OCI-LY3 (cell line): ENCODE measurements around the gene IER5.
A peak's percentile ranks its signal among the peaks of the same experiment; 100 is the strongest.

Experiments used
- H2AFZ ChIP-seq: fragments of 200-600, 300-600 bp; shearing (Covaris generic); 2 replicates; pipeline ENCODE4 v1.6.0; 2014; ENCODE audit warnings: antibody characterized with exemption, low read depth, low read length
- H3K27ac ChIP-seq: fragments of 200-600, 300-600 bp; sonication (generic); 2 replicates; pipeline ENCODE4 v1.5.1; 2014; ENCODE audit warnings: mild to moderate bottlenecking, low read length, moderate library complexity, mixed read lengths
- H3K27me3 ChIP-seq: fragments of 200-600, 300-600 bp; sonication (generic); 2 replicates; pipeline ENCODE4 v1.6.1; 2014; ENCODE audit warnings: low read depth, low read length, mixed read lengths
- H3K36me3 ChIP-seq: fragments of 200-600, 300-600 bp; sonication (generic); replicated peaks from 2 replicates; pipeline ENCODE3; 2014; ENCODE audit warnings: low read depth, low read length, mixed read lengths
- H3K4me1 ChIP-seq: fragments of 300-600, 200-600 bp; sonication (generic); 2 replicates; pipeline ENCODE4 v1.6.1; 2014; ENCODE audit warnings: low read length, mixed read lengths
- H3K4me2 ChIP-seq: fragments of 200-600, 300-600 bp; sonication (generic); 2 replicates; pipeline ENCODE4 v1.6.1; 2014; ENCODE audit warnings: low read length, mixed read lengths
- H3K4me3 ChIP-seq: fragments of 300-600, 200-600 bp; sonication (generic); 2 replicates; pipeline ENCODE4 v1.5.1; 2014; ENCODE audit warnings: antibody characterized with exemption, mild to moderate bottlenecking, low read length, moderate library complexity
- H3K79me2 ChIP-seq: fragments of 300-600, 200-600 bp; shearing (Covaris generic); 2 replicates; pipeline ENCODE4 v1.6.1; 2014; ENCODE audit warnings: mild to moderate bottlenecking, low read length, mixed read lengths
- H3K9ac ChIP-seq: fragments of 300-600, 200-600 bp; shearing (Covaris generic); 2 replicates; pipeline ENCODE4 v1.6.0; 2014; ENCODE audit warnings: mild to moderate bottlenecking, low read length, moderate library complexity
- H3K9me3 ChIP-seq: fragments of 200-600, 300-600 bp; shearing (Covaris generic); 2 replicates; pipeline ENCODE4 v1.6.1; 2014; ENCODE audit warnings: low read length, mixed read lengths; ENCODE audit not compliant: insufficient read depth
- H4K20me1 ChIP-seq: fragments of 200-600, 300-600 bp; sonication (generic); 2 replicates; pipeline ENCODE4 v1.6.1; 2016; ENCODE audit warnings: low read length, mixed read lengths; ENCODE audit not compliant: insufficient read depth
- CTCF ChIP-seq: fragments of 200-600, 300-600 bp; sonication (generic); IDR thresholded peaks from 2 replicates; pipeline ENCODE4 v1.5.1; 2014; ENCODE audit warnings: antibody characterized with exemption, low read length, low read depth
- EZH2phosphoT487 ChIP-seq: fragments of 200-600 bp; shearing (Covaris generic); IDR thresholded peaks from 2 replicates; pipeline ENCODE4 v1.6.1; 2018; ENCODE audit warnings: antibody characterized with exemption, mixed run types, low read depth

The IER5 gene

GRCh38 chr1:181079382-181079781, 9.1 kb upstream of the IER5 start:
- TF ChIP-seq EZH2phosphoT487, result no peak
- no peak for TF ChIP-seq CTCF

GRCh38 chr1:181079920-181080319, 8.6 kb upstream of the IER5 start:
- Histone ChIP-seq H3K4me1 (peaks cover 39% of the 10 kb centered on the region), H3K4me2 (peak overlapping the region; percentile 36)

More at GRCh38 chr1:181079382-181079781, 9.1 kb upstream of the IER5 start:
- H3K27ac ChIP-seq, result no peak overlapping the region
- H3K9me3 ChIP-seq, result no peaks in the 10 kb centered on the region; the same call in 1 of the 2 replicates
- no peaks in the 10 kb centered on the region for H3K79me2 ChIP-seq
- H4K20me1 ChIP-seq, result no peaks in the 10 kb centered on the region
- no peak overlapping the region for H2AFZ ChIP-seq
- H3K4me1 ChIP-seq, result peaks cover 34% of the 10 kb centered on the region
- no peak overlapping the region for H3K9ac ChIP-seq
- no peak overlapping the region for H3K4me3 ChIP-seq
- peak overlapping the region; percentile 36 for H3K4me2 ChIP-seq
- no peaks in the 10 kb centered on the region for H3K36me3 ChIP-seq
- peaks cover 55% of the 10 kb centered on the region for H3K27me3 ChIP-seq

GRCh38 chr1:181080556-181080955, 7.9 kb upstream of the IER5 start:
- Histone ChIP-seq H3K4me3 (no peak overlapping the region), H3K27ac (no peak overlapping the region), H3K4me1 (peaks cover 44% of the 10 kb centered on the region), H3K79me2 (no peaks in the 10 kb centered on the region), H3K9ac (no peak overlapping the region), H3K36me3 (no peaks in the 10 kb centered on the region), H3K9me3 (no peaks in the 10 kb centered on the region), H4K20me1 (no peaks in the 10 kb centered on the region), H3K27me3 (peaks cover 51% of the 10 kb centered on the region), H3K4me2 (no peak overlapping the region), H2AFZ (no peak overlapping the region)
- TF ChIP-seq EZH2phosphoT487 (no peak), CTCF (no peak)

More at GRCh38 chr1:181079920-181080319, 8.6 kb upstream of the IER5 start:
- H3K9ac ChIP-seq, result no peak overlapping the region
- H4K20me1 ChIP-seq, result no peaks in the 10 kb centered on the region
- no peak for TF ChIP-seq EZH2phosphoT487
- no peak for TF ChIP-seq CTCF
- peaks cover 55% of the 10 kb centered on the region for H3K27me3 ChIP-seq
- H3K79me2 ChIP-seq, result no peaks in the 10 kb centered on the region
- no peaks in the 10 kb centered on the region; the same call in 1 of the 2 replicates for H3K9me3 ChIP-seq
- no peak overlapping the region for H3K27ac ChIP-seq
- H3K36me3 ChIP-seq, result no peaks in the 10 kb centered on the region
- H2AFZ ChIP-seq, result no peak overlapping the region
- H3K4me3 ChIP-seq, result no peak overlapping the region

GRCh38 chr1:181081395-181081794, 7.1 kb upstream of the IER5 start:
- no peak overlapping the region for H3K9ac ChIP-seq
- peaks cover 4% of the 10 kb centered on the region; the same call in 1 of the 2 replicates for H3K79me2 ChIP-seq
- peaks cover 48% of the 10 kb centered on the region for H3K27me3 ChIP-seq
- peaks cover 49% of the 10 kb centered on the region for H3K4me1 ChIP-seq
- H3K27ac ChIP-seq, result no peak overlapping the region
- H3K4me2 ChIP-seq, result no peak overlapping the region
- no peak overlapping the region for H2AFZ ChIP-seq
- no peaks in the 10 kb centered on the region for H3K9me3 ChIP-seq
- no peaks in the 10 kb centered on the region for H4K20me1 ChIP-seq
- TF ChIP-seq EZH2phosphoT487, result no peak
- no peak for TF ChIP-seq CTCF
- no peaks in the 10 kb centered on the region for H3K36me3 ChIP-seq
- H3K4me3 ChIP-seq, result no peak overlapping the region
